GM12892 (cell line): ENCODE data around the gene TTC39B.
A peak's percentile ranks its signal among the peaks of the same experiment; 100 is the strongest.
"Not testable (repeated sequence)": the region's sequence is repeated elsewhere in the genome, so short reads cannot be mapped to it uniquely, and the experiment has no call there.

Experiments
- DNase-seq: peaks from one replicate; pipeline ENCODE4 v3.0.0; 2011; ENCODE audit not compliant: insufficient read length
- FAIRE-seq: peaks from 2 replicates; lab custom pipeline; 2011; peaks lifted over from hg19 to GRCh38; lab: Jason Lieb, UNC
- POLR2A ChIP-seq: IDR thresholded peaks from 2 replicates; pipeline ENCODE4 v1.6.1; 2011; ENCODE audit warnings: low read depth, low read length, control low read depth
- POLR2AphosphoS5 ChIP-seq: IDR thresholded peaks from 2 replicates; pipeline ENCODE4 v1.6.1; 2011; ENCODE audit warnings: low read depth, low read length, control low read depth
- TAF1 ChIP-seq: IDR thresholded peaks from 2 replicates; pipeline ENCODE4 v1.6.1; 2011; ENCODE audit warnings: low read depth, mild to moderate bottlenecking, control low read depth, low read length, borderline replicate concordance

Gene TTC39B

GRCh38 chr9:15328946-15329345 is 21.9 kb upstream of the TTC39B start:
- TF ChIP-seq POLR2AphosphoS5 (no peak), POLR2A (no peak)
- DNase-seq (no peak), FAIRE-seq (no peak)

DNA sequence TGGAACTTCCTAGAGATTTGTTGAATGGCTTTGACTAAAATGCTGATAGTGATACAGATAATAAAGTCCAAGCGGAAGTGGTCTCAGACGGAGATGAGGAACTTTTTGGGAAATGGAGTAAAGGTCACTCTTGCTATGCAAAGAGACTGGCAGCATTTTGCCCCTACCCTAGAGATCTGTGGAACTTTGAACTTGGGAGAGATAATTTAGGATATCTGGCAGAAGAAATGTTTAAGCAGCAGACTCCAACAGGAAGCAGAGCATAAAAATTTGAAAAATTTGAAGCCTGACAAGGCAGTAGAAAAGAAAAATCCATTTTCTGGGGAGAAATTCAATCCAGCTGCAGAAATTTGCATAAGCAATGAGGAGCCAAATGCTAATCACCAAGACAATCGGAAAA is 15.7 kb upstream of the TTC39B start:
- FAIRE-seq, DNase-seq: not testable (repeated sequence)

DNA sequence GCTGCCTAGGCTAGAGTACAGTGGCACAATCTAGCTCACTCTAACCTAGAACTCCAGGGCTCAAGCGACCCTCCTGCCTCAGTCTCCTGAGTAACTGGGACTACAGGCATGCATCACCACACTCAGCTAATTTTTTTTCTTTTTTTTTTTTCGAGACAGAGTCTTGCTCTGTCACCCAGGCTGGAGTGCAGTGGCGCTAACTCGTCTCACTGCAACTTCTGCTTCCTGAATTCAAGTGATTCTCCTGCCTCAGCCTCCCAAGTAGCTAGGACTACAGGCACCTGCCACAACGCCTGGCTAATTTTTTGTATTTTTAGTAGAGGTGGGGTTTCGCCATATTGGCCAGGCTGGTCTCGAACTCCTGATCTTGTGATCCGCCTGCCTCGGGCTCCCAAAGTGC is 12.6 kb upstream of the TTC39B start:
- not testable (repeated sequence) for DNase-seq, FAIRE-seq

DNA sequence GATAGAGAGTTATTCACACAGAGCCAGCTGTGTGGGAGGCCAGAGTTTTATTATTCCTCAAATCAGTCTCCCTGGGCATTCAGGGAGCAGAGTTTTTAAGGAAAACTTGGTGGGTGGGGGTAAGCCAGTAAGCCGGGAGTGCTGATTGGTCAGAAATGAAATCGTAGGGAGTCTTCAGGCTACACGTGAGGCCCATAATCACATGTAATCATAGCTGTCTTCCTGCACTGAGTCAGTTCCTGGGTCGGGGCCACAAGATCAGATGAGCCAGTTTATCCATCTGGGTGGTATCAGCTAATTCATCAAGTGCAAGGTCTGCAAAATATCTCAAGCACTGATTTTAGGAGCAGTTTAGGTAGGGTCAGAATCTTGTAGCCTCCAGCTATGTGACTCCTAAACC is 10.8 kb upstream of the TTC39B start:
- FAIRE-seq (no peak), DNase-seq (no peak)
- TF ChIP-seq POLR2A (no peak), TAF1 (no peak), POLR2AphosphoS5 (no peak)

DNA sequence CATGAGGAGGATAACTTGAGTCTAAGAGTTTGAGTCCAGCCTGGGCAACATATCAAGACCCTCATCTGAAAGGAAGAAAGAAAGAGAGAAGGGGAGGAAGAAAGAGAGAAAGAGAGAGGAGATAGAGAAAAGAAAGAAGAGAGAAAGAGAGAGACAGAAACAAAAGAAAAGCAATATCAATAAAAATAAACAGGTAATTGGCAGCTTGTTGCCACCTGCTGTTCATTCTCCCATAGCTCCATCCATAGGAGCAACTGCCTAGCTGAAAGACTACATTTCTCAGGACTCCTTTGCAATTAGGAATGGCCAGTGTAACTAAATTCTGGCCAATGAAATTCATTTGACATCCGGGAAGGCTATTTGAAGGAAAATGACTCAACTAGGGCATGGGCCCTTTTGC is 4.6 kb upstream of the TTC39B start:
- FAIRE-seq, result no peak
- no peak for TF ChIP-seq POLR2AphosphoS5
- TF ChIP-seq POLR2A, result no peak
- no peak for TF ChIP-seq TAF1
- no peak for DNase-seq

DNA sequence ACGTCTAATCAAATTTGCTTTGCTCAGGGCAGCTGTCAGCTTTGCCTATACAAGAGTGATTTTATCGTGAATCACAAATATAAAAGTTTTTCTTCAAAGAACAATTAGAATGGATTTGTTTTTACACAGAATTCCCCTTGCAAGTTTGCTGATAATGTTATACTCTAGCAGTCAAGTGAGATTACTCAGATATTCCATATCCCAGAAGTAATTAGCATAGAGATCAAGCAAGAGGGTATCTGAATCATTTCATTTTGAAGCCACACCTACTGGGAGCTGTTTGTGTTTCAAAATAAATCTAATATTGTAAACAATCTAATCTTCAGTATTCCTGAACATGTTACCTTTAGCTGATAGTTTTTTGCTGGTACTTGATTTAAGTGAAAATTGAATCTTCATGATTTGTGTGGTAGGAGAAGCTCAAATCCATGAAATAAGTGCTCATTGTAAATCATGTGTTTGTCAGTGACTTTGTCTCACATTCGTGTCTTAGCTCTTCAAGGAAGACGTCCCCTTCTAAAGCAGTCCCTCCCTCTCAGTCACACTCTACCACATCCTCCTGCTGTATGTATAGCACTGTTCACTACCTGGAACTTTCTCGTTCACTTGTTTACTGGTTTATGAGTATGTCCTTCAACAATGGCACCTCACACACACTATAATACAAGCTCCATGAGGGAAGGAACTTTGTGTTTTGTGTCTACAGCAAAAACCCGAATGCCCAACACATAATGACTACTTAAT is 3.3 kb upstream of the TTC39B start:
- DNase-seq (no peak), FAIRE-seq (peak; percentile 51)
- no peak for TF ChIP-seq TAF1
- no peak for TF ChIP-seq POLR2AphosphoS5
- TF ChIP-seq POLR2A, result no peak

DNA sequence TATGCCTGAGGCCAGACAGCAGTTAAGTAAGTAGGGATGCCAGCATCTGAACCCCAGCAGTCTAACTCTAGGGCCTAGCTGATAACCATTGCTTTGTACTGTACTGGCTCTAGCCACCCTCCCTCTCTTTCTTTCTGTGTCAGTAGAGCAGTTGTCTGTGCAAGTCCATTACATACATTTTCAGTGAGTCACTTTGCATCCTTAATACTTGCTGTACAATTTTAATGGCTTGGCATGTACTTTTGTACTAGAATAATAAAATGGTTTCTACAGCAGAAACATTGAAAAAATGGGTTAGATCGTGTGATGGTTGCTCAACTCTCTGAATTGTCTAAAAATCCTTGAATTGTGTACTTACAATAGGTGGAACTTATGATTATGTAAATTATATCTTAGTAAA is 1.5 kb upstream of the TTC39B start:
- no peak for DNase-seq
- peak; percentile 36 for FAIRE-seq
- no peak for TF ChIP-seq POLR2AphosphoS5
- TF ChIP-seq TAF1, result no peak
- TF ChIP-seq POLR2A, result no peak

- DNase-seq (no peak), FAIRE-seq (peak; percentile 38)
- TF ChIP-seq TAF1 (no peak), POLR2A (no peak), POLR2AphosphoS5 (no peak)
Measured at GRCh38 chr9:15307523-15307841, 466 bp upstream of the TTC39B start.

- no peak for FAIRE-seq
- no peak for TF ChIP-seq TAF1
- no peak for TF ChIP-seq POLR2A
- TF ChIP-seq POLR2AphosphoS5, result no peak
- no peak for DNase-seq
Measured at GRCh38 chr9:15306068-15306756, 804 bp downstream of the TTC39B start.

- TF ChIP-seq POLR2A (no peak), TAF1 (no peak), POLR2AphosphoS5 (no peak)
- FAIRE-seq, result no peak
Measured at GRCh38 chr9:15305470-15305869, 1.5 kb downstream of the TTC39B start.

GRCh38 chr9:15304632-15305031 is 2.4 kb downstream of the TTC39B start:
- TF ChIP-seq POLR2A (no peak), POLR2AphosphoS5 (no peak), TAF1 (no peak)
- DNase-seq (no peak), FAIRE-seq (peak; percentile 90)

More at GRCh38 chr9:15305470-15305869, 1.5 kb downstream of the TTC39B start:
- no peak for DNase-seq

DNA sequence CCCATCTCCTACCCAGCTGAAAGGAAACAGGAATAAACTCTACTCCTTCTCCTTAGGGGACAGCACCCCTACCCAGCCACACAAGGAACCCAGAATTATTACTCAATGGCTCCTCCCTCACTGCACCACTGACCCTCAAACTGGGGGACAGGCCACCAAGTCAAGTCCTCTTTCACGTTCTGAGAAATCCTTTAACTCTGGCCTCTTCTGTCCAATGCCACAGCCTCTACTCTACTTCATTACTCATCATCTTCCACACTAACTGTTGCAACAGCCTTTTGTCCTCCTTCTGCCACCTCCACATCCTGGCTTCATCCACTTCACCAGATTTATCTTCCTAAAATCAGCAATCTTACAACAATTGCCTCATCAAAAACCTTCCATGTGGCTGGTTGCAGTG is 6.8 kb downstream of the TTC39B start:
- no peak for DNase-seq
- no peak for TF ChIP-seq POLR2A
- no peak for TF ChIP-seq TAF1
- FAIRE-seq, result no peak
